Measurements from ENCODE around the gene DNAJB13.

DNA sequence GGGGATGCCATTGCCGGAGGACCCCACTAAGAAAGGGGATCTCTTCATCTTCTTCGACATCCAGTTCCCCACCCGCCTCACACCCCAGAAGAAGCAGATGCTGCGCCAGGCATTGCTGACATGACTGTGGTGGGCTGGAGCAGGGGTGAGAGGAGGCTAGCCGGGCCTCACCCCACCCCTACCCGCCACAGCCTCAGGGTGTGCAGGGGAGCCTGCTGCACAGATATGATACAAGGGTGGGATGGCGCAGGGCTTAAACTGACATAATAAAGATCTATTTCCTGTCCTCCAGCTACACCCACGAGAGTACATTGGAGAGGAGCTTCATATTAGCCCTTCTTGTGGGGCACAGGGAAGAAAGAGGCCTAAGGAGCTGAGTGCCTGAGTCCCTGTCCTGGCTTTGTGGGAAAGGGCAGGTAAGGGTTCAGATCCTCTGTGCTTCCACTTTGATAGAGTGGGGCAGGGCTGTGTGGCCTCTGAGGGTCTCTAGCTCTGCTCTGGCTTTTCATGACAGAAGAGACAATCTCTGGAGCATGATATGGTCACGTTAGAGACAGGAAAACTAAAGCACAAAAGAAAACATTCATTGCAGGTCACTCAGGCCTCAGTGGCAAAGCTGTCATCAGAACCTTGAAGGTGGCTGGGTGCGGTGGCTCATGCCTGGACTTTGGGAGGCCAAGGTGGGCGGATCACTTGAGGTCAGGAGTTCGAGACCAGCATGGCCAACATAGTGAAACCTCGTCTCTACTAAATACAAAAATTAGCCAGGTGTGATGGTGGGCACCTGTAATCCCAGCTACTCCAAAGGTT, 19.4 kb downstream of the DNAJB13 start:
- TF ChIP-seq POLR2A (IDR thresholded peaks at IDR 0.05; ENCODE audit: low read depth, low read length), result peak; percentile 18; the same call in 1 of the 2 replicates
- no peak for TF ChIP-seq POLR2AphosphoS5 (IDR thresholded peaks at IDR 0.05; ENCODE audit: low read depth, low read length)
- no peak for TF ChIP-seq TAF1 (IDR thresholded peaks at IDR 0.05; ENCODE audit: low read depth, low read length)

All from GM12891 (cell line).